MM.1S (cell line): ENCODE results near the gene HMG20A.

Experiments used
- DNase-seq: peaks from one replicate; pipeline ENCODE4 v3.0.0-alpha.2; 2015
- H2AFZ ChIP-seq: fragments of 300-600 bp; sonication (generic); 2 replicates; pipeline ENCODE4 v1.6.0; 2016; ENCODE audit warnings: antibody characterized with exemption, low read length
- H3F3A ChIP-seq: fragments of 300-600 bp; sonication (generic); 2 replicates; pipeline ENCODE4 v1.6.1; 2016; ENCODE audit warnings: mild to moderate bottlenecking, antibody characterized with exemption, low read length, moderate library complexity, mixed read lengths; ENCODE audit not compliant: insufficient read depth
- H3K27ac ChIP-seq: fragments of 300-600 bp; sonication (generic); 2 replicates; pipeline ENCODE4 v1.5.1; 2016; ENCODE audit warnings: mild to moderate bottlenecking, low read length
- H3K27me3 ChIP-seq: fragments of 300-600 bp; sonication (generic); replicated peaks from 2 replicates; pipeline ENCODE4 v1.6.0; 2016; ENCODE audit warnings: low read length; ENCODE audit not compliant: insufficient read depth
- H3K36me3 ChIP-seq: fragments of 300-600 bp; sonication (generic); replicated peaks from 2 replicates; pipeline ENCODE4 v1.6.1; 2016; ENCODE audit warnings: mild to moderate bottlenecking, low read length, mixed read lengths; ENCODE audit not compliant: insufficient read depth
- H3K4me1 ChIP-seq: fragments of 300-600 bp; sonication (generic); 2 replicates; pipeline ENCODE4 v1.6.1; 2016; ENCODE audit warnings: low read length, mixed read lengths
- H3K4me2 ChIP-seq: fragments of 300-600 bp; sonication (generic); 2 replicates; pipeline ENCODE4 v1.6.0; 2016; ENCODE audit warnings: low read depth, low read length
- H3K4me3 ChIP-seq: fragments of 300-600 bp; sonication (generic); 2 replicates; pipeline ENCODE4 v1.5.1; 2016; ENCODE audit warnings: low read length, mixed read lengths
- H3K79me2 ChIP-seq: fragments of 300-600 bp; sonication (generic); 2 replicates; pipeline ENCODE4 v1.6.1; 2016; ENCODE audit warnings: mixed run types, low read length, mixed read lengths
- H3K9ac ChIP-seq: fragments of 300-600 bp; sonication (generic); 2 replicates; pipeline ENCODE4 v1.6.1; 2016; ENCODE audit warnings: low read length, mixed read lengths
- H3K9me2 ChIP-seq: fragments of 300-600 bp; sonication (generic); replicated peaks from 2 replicates; pipeline ENCODE4 v1.6.1; 2016; ENCODE audit warnings: mild to moderate bottlenecking, low read length, mixed read lengths; ENCODE audit not compliant: insufficient read depth
- H3K9me3 ChIP-seq: fragments of 300-600 bp; sonication (generic); replicated peaks from 2 replicates; pipeline ENCODE4 v1.6.1; 2016; ENCODE audit warnings: mild to moderate bottlenecking, low read length, mixed read lengths; ENCODE audit not compliant: insufficient read depth
- H4K20me1 ChIP-seq: fragments of 300-600 bp; sonication (generic); 2 replicates; pipeline ENCODE4 v1.6.1; 2016; ENCODE audit warnings: mild to moderate bottlenecking, low read length, moderate library complexity, mixed read lengths; ENCODE audit not compliant: insufficient read depth
- CTCF ChIP-seq: fragments of 300-600 bp; sonication (generic); IDR thresholded peaks from 2 replicates; pipeline ENCODE4 v1.5.1; 2016; ENCODE audit warnings: antibody characterized with exemption, low read length, mixed read lengths
- EZH2 ChIP-seq: fragments of 300-600 bp; sonication (generic); optimal IDR thresholded peaks from 2 replicates; pipeline ENCODE3; 2017; ENCODE audit warnings: low read depth, mild to moderate bottlenecking, antibody characterized with exemption, low read length, mixed read lengths
- EZH2phosphoT487 ChIP-seq: fragments of 300-600 bp; sonication (generic); IDR thresholded peaks from 2 replicates; pipeline ENCODE4 v1.6.1; 2018; ENCODE audit warnings: antibody characterized with exemption, low read length

The HMG20A gene

GRCh38 chr15:77506311-77507142 is 85.8 kb downstream of the HMG20A start:
- H3K9me2 ChIP-seq = no peaks in the 10 kb centered on the region
- H3K4me1 ChIP-seq = 0 out of 2 replicates have a peak, but pooled peaks cover 4% of the 10 kb centered on the region
- no peaks in the 10 kb centered on the region for H3K79me2 ChIP-seq
- no peak for DNase-seq
- H3K27me3 ChIP-seq = no peaks in the 10 kb centered on the region
- H3K9me3 ChIP-seq = no peaks in the 10 kb centered on the region
- no peak overlapping the region for H2AFZ ChIP-seq
- no peak overlapping the region for H3K4me2 ChIP-seq
- no peak overlapping the region for H3K27ac ChIP-seq
- no peaks in the 10 kb centered on the region for H3K36me3 ChIP-seq
- no peak overlapping the region for H3K4me3 ChIP-seq
- no peak for TF ChIP-seq EZH2phosphoT487
- no peak for TF ChIP-seq EZH2
- no peak for TF ChIP-seq CTCF
- no peak overlapping the region for H3K9ac ChIP-seq
- no peaks in the 10 kb centered on the region for H3F3A ChIP-seq
- no peaks in the 10 kb centered on the region for H4K20me1 ChIP-seq

- Histone ChIP-seq H3F3A (no peaks in the 10 kb centered on the region), H3K79me2 (no peaks in the 10 kb centered on the region), H3K4me2 (no peak overlapping the region), H2AFZ (no peak overlapping the region), H3K4me3 (no peak overlapping the region), H3K36me3 (no peaks in the 10 kb centered on the region), H3K27ac (no peak overlapping the region), H3K4me1 (0 out of 2 replicates have a peak, but pooled peaks cover 4% of the 10 kb centered on the region), H3K9me2 (no peaks in the 10 kb centered on the region), H3K9ac (no peak overlapping the region), H3K27me3 (no peaks in the 10 kb centered on the region), H4K20me1 (no peaks in the 10 kb centered on the region), H3K9me3 (no peaks in the 10 kb centered on the region)
- DNase-seq = no peak
- TF ChIP-seq EZH2phosphoT487 = no peak
- TF ChIP-seq CTCF = no peak
- no peak for TF ChIP-seq EZH2
These were observed 86.6 kb downstream of the HMG20A start for GRCh38 chr15:77507143-77507897.

GRCh38 chr15:77507911-77508310 is 87.2 kb downstream of the HMG20A start:
- no peak for DNase-seq
- Histone ChIP-seq H3K4me3 (no peak overlapping the region), H3F3A (no peaks in the 10 kb centered on the region), H3K27ac (no peak overlapping the region), H4K20me1 (no peaks in the 10 kb centered on the region), H3K9me3 (no peaks in the 10 kb centered on the region), H3K4me2 (no peak overlapping the region), H3K36me3 (no peaks in the 10 kb centered on the region), H2AFZ (no peak overlapping the region), H3K79me2 (no peaks in the 10 kb centered on the region), H3K27me3 (no peaks in the 10 kb centered on the region), H3K4me1 (0 out of 2 replicates have a peak, but pooled peaks cover 4% of the 10 kb centered on the region), H3K9ac (no peak overlapping the region), H3K9me2 (no peaks in the 10 kb centered on the region)
- TF ChIP-seq EZH2phosphoT487 (no peak), CTCF (no peak), EZH2 (no peak)
